GM18498 (cell line): Measurements from ENCODE around the gene IL1RAPL1.
"Not testable (repeated sequence)": the region's sequence is repeated elsewhere in the genome, so short reads cannot be mapped to it uniquely, and the experiment has no call there.

Experiments used
- ATAC-seq: cut with Tn5 transposase; IDR thresholded peaks from one replicate; pipeline ENCODE4 v1.9.1; 2021; ENCODE audit warnings: mild to moderate bottlenecking, moderate library complexity; ENCODE audit not compliant: unreplicated experiment

Gene IL1RAPL1

GRCh38 chrX:28757290-28757689, 170.0 kb downstream of the IL1RAPL1 start:
- ATAC-seq = no peak

GRCh38 chrX:28766561-28766960, 179.3 kb downstream of the IL1RAPL1 start:
- not testable (repeated sequence) for ATAC-seq

- no peak for ATAC-seq
Observed at GRCh38 chrX:28773807-28774206, 186.6 kb downstream of the IL1RAPL1 start.

- ATAC-seq = no peak
Observed at GRCh38 chrX:28787206-28787605, 200.0 kb downstream of the IL1RAPL1 start.

- ATAC-seq = not testable (repeated sequence)
Observed at GRCh38 chrX:28800671-28801070, 213.4 kb downstream of the IL1RAPL1 start.

GRCh38 chrX:28802625-28803024, 215.4 kb downstream of the IL1RAPL1 start:
- ATAC-seq = no peak

- ATAC-seq = no peak
Observed at GRCh38 chrX:28835991-28836390, 248.7 kb downstream of the IL1RAPL1 start.

- no peak for ATAC-seq
Observed at GRCh38 chrX:28843817-28844216, 256.6 kb downstream of the IL1RAPL1 start.

- ATAC-seq = no peak
Observed at GRCh38 chrX:28847423-28847822, 260.2 kb downstream of the IL1RAPL1 start.

GRCh38 chrX:28848707-28849106, 261.5 kb downstream of the IL1RAPL1 start:
- ATAC-seq = no peak

- no peak for ATAC-seq
Observed at GRCh38 chrX:28850955-28851354, 263.7 kb downstream of the IL1RAPL1 start.

- no peak for ATAC-seq
Observed at GRCh38 chrX:28851871-28852270, 264.6 kb downstream of the IL1RAPL1 start.

GRCh38 chrX:28854637-28855036, 267.4 kb downstream of the IL1RAPL1 start:
- ATAC-seq = no peak

GRCh38 chrX:28876408-28876807, 289.2 kb downstream of the IL1RAPL1 start:
- ATAC-seq = no peak

- no peak for ATAC-seq
Observed at GRCh38 chrX:28876901-28877300, 289.7 kb downstream of the IL1RAPL1 start.

GRCh38 chrX:28880136-28880535, 292.9 kb downstream of the IL1RAPL1 start:
- ATAC-seq = no peak

- no peak for ATAC-seq
Observed at GRCh38 chrX:28884823-28885222, 297.6 kb downstream of the IL1RAPL1 start.

- ATAC-seq = no peak
Observed at GRCh38 chrX:28888416-28888815, 301.2 kb downstream of the IL1RAPL1 start.

GRCh38 chrX:28889591-28890090, 302.4 kb downstream of the IL1RAPL1 start:
- no peak for ATAC-seq

- ATAC-seq = no peak
Observed at GRCh38 chrX:28901637-28902036, 314.4 kb downstream of the IL1RAPL1 start.

GRCh38 chrX:28910487-28910886, 323.2 kb downstream of the IL1RAPL1 start:
- ATAC-seq = no peak

- ATAC-seq = no peak
Observed at GRCh38 chrX:28920153-28920943, 333.1 kb downstream of the IL1RAPL1 start.

GRCh38 chrX:28922106-28922505, 334.9 kb downstream of the IL1RAPL1 start:
- ATAC-seq = no peak
